Measurements from ENCODE around the gene MCAM. TPM values are rescaled to one million over a fixed set of nuclear protein-coding genes. Genes with fewer than 3 reads are reported as not detected.

The MCAM gene
- total and polyA plus RNA-seq, 7 donors: 15.4 to 71.1 (median 27.4) TPM

GRCh38 chr11:119314726-119315125 is 2.2 kb downstream of the MCAM start:
- Histone ChIP-seq H3K4me1 (peaks cover 4% of the 10 kb centered on the region), H3K27me3 (ENCODE audit: insufficient read depth in 3 of 3, low read length in 2 of 3) (no peaks in the 10 kb centered on the region), H3K36me3 (ENCODE audit: insufficient read depth in 1 of 2, low read depth in 1 of 2) (peaks cover 2 to 40% of the 10 kb centered on the region in 2 donors), H3K9me3 (no peaks in the 10 kb centered on the region), H3K27ac (peak overlapping the region; percentile 80), H3K4me3 (peak overlapping the region; percentile 77)
- DNase-seq (no peak), ATAC-seq (no peak)
- TF ChIP-seq, protein P1, sequence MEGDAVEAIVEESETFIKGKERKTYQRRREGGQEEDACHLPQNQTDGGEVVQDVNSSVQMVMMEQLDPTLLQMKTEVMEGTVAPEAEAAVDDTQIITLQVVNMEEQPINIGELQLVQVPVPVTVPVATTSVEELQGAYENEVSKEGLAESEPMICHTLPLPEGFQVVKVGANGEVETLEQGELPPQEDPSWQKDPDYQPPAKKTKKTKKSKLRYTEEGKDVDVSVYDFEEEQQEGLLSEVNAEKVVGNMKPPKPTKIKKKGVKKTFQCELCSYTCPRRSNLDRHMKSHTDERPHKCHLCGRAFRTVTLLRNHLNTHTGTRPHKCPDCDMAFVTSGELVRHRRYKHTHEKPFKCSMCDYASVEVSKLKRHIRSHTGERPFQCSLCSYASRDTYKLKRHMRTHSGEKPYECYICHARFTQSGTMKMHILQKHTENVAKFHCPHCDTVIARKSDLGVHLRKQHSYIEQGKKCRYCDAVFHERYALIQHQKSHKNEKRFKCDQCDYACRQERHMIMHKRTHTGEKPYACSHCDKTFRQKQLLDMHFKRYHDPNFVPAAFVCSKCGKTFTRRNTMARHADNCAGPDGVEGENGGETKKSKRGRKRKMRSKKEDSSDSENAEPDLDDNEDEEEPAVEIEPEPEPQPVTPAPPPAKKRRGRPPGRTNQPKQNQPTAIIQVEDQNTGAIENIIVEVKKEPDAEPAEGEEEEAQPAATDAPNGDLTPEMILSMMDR (IDR thresholded peaks at IDR 0.05): no peak
- 75 to 80% (median 77%) methylated on average over 18 of the region's 18 CpGs for WGBS, 3 donors
- intact Hi-C loops (cut with DNase I): loop anchor here in 1 of 2 donors (10.0 kb wide), 1 partner anchor 110 kb away; the partner anchor contains the start of gene CBL

DNA sequence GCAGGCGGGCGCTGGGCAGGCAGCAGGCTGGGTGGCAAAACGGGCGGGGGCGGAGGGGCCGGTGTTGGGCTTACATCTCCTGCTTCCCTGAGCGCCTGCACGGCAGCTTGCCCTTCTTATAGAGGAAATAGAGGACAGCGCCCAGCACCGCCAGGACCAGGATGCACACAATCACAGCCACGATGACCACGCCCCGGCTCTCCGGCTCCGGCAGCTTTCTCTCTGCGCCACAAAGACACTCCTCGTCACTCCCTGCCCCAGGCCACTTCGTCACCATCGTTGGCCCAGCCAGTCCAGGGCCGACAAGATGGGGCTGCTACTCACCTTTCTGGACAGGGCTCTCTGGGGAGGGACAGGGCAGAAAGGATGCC is 6.3 kb downstream of the MCAM start:
- H3K27me3 ChIP-seq (ENCODE audit: insufficient read depth in 3 of 3, low read length in 2 of 3): no peaks in the 10 kb centered on the region
- no peak overlapping the region for H3K4me3 ChIP-seq
- no peak for DNase-seq
- no peak for ATAC-seq
- intact Hi-C loops (cut with DNase I): loop anchor here in 1 of 2 donors (10.0 kb wide), 1 partner anchor 106 kb away; the partner anchor contains the start of gene CBL
- peaks cover 17% of the 10 kb centered on the region for H3K4me1 ChIP-seq
- WGBS, 3 donors: 78 to 86% (median 83%) methylated on average over 19 to 20 of the region's 20 CpGs
- no peak overlapping the region for H3K27ac ChIP-seq
- H3K9me3 ChIP-seq: no peaks in the 10 kb centered on the region
- TF ChIP-seq, protein P1 (IDR thresholded peaks at IDR 0.05): no peak
- peaks cover 2 to 57% of the 10 kb centered on the region in 2 donors for H3K36me3 ChIP-seq (ENCODE audit: insufficient read depth in 1 of 2, low read depth in 1 of 2)

DNA sequence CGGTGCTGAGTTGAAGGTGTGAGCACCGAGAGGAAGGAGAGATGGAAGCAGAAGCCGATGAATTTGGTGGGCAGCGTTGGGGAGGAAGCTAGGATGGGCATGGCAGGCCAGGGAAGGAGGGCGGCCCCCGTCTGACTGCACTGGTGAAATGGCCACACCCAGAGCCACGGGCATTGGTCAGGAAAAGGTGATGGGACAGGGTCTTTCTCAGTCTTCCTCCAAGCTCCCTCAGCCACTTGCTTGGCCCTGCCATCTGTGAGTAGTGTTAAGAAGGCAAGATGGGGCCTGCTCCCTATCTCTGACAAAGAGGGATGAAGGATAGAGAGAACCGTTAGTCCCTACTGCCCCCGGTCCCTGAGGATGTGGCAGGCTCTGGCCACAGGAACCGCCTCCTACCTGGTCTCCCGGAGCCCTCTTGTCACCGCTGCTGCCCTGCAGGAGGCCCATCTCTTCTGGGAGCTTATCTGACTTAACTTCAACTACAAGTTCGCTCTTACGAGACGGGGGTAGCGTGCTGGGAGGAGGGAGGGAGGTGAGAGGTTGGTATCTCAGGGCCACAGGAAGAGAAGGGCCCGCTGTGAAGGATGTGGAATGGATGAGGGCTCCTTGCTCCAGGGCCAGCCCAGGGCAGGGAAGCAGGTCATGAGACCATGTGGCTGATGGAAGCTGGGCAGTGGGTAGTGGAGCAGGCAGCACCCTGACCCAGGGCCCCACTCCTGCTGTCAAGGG is 6.8 kb downstream of the MCAM start:
- intact Hi-C loops (cut with DNase I): loop anchor here in 1 of 2 donors (10.0 kb wide), 1 partner anchor 105 kb away; the partner anchor contains the start of gene CBL

GRCh38 chr11:119309411-119309810 is 7.5 kb downstream of the MCAM start:
- Histone ChIP-seq H3K27ac (no peak overlapping the region), H3K27me3 (ENCODE audit: insufficient read depth in 3 of 3, low read length in 2 of 3) (no peaks in the 10 kb centered on the region), H3K9me3 (no peaks in the 10 kb centered on the region), H3K4me3 (no peak overlapping the region), H3K4me1 (peaks cover 27% of the 10 kb centered on the region), H3K36me3 (ENCODE audit: insufficient read depth in 1 of 2, low read depth in 1 of 2) (peaks cover 2 to 52% of the 10 kb centered on the region in 2 donors)
- TF ChIP-seq, protein P1 (IDR thresholded peaks at IDR 0.05): no peak
- ATAC-seq (no peak), DNase-seq (no peak)
- WGBS, 3 donors: 90 to 93% (median 91%) methylated on average over 11 of the region's 11 CpGs
- intact Hi-C loops (cut with DNase I): no loop called here

More for the DNA sequence above, 6.8 kb downstream of the MCAM start:
- Histone ChIP-seq H3K36me3 (ENCODE audit: insufficient read depth in 1 of 2, low read depth in 1 of 2) (peaks cover 2 to 57% of the 10 kb centered on the region in 2 donors), H3K9me3 (no peaks in the 10 kb centered on the region), H3K4me1 (peaks cover 20% of the 10 kb centered on the region), H3K27ac (no peak overlapping the region), H3K27me3 (ENCODE audit: insufficient read depth in 3 of 3, low read length in 2 of 3) (no peaks in the 10 kb centered on the region), H3K4me3 (no peak overlapping the region)
- TF ChIP-seq, protein P1 (IDR thresholded peaks at IDR 0.05): no peak
- no peak for ATAC-seq
- WGBS, 3 donors: 86 to 89% (median 87%) methylated on average over 17 of the region's 17 CpGs
- no peak for DNase-seq

Data from psoas muscle (tissue), 8 donors.